Liver (tissue), 9 donors: ENCODE measurements around the gene RASGRF2. TPM values are rescaled to one million over a fixed set of nuclear protein-coding genes. Genes with fewer than 3 reads are reported as not detected.
"Not testable (repeated sequence)": the region's sequence is repeated elsewhere in the genome, so short reads cannot be mapped to it uniquely, and the experiment has no call there.

Source experiments
- DNase-seq: peaks from one replicate; pipeline ENCODE4 v3.0.0-alpha.2; 2017; ENCODE audit warnings: low spot score
- H3K27ac ChIP-seq, 2 donors: one replicate each; pipeline ENCODE4 v1.7.0; 2013; ENCODE audit warnings: inconsistent platforms in 2 of 2, low read length in 2 of 2, control low read depth in 1 of 2, low read depth in 1 of 2, mild to moderate bottlenecking in 1 of 2
- H3K27me3 ChIP-seq, 4 donors: one replicate each; pipeline versions ENCODE4 v1.6.1 to v1.7.0; 2013; ENCODE audit warnings: low read length in 3 of 4, inconsistent platforms in 1 of 4, mild to moderate bottlenecking in 1 of 4, moderate library complexity in 1 of 4; ENCODE audit not compliant: control insufficient read depth in 4 of 4, insufficient read depth in 4 of 4
- H3K36me3 ChIP-seq, 4 donors: one replicate each; pipeline versions ENCODE4 v1.6.1 to v1.7.0; 2013; ENCODE audit warnings: low read length in 3 of 4, mild to moderate bottlenecking in 3 of 4, low read depth in 1 of 4, moderate library complexity in 1 of 4; ENCODE audit not compliant: control insufficient read depth in 4 of 4, insufficient read depth in 3 of 4
- H3K4me1 ChIP-seq, 4 donors: one replicate each; pipeline versions ENCODE4 v1.6.1 to v1.7.0; 2013; ENCODE audit warnings: low read length in 3 of 4, mild to moderate bottlenecking in 3 of 4, moderate library complexity in 1 of 4; ENCODE audit not compliant: control insufficient read depth in 4 of 4, insufficient read depth in 4 of 4
- H3K4me3 ChIP-seq, 3 donors: one replicate each; pipeline versions ENCODE4 v1.6.1 to v1.7.0; 2013; ENCODE audit warnings: low read length in 3 of 3, control low read depth in 1 of 3, low read depth in 1 of 3, mild to moderate bottlenecking in 1 of 3
- H3K9ac ChIP-seq, 2 donors: one replicate each; pipeline ENCODE4 v1.7.0; 2013; ENCODE audit warnings: low read length in 2 of 2, mild to moderate bottlenecking in 2 of 2, moderate library complexity in 2 of 2, control low read depth in 1 of 2, low read depth in 1 of 2
- H3K9me3 ChIP-seq, 4 donors: one replicate each; pipeline versions ENCODE4 v1.6.1 to v1.7.0; 2013; ENCODE audit warnings: low read length in 3 of 4; ENCODE audit not compliant: control insufficient read depth in 4 of 4
- ATF3 ChIP-seq: IDR thresholded peaks from 2 replicates; pipeline ENCODE4 v1.6.1; 2016; ENCODE audit warnings: antibody characterized with exemption
- CTCF ChIP-seq: fragments of 150-350 bp; IDR thresholded peaks from 2 replicates; pipeline ENCODE4 v1.5.1; 2017; ENCODE audit warnings: improper control_type of control experiment, low read depth, low read length; ENCODE audit not compliant: missing input control
- FOXA1 ChIP-seq: IDR thresholded peaks from 2 replicates; pipeline ENCODE4 v1.6.1; 2016; ENCODE audit warnings: antibody characterized with exemption
- GABPA ChIP-seq, 2 donors: IDR thresholded peaks in 1 of 2; conservative IDR thresholded peaks in 1 of 2; 2 replicates each; pipeline ENCODE4 v1.6.1; 2016; ENCODE audit warnings: antibody characterized with exemption in 2 of 2, mild to moderate bottlenecking in 1 of 2, moderate library complexity in 1 of 2
- RAD21 ChIP-seq, 2 donors: IDR thresholded peaks; 2 replicates each; pipeline ENCODE4 v1.6.1; 2016; ENCODE audit warnings: antibody characterized with exemption in 2 of 2, mild to moderate bottlenecking in 2 of 2
- RXRA ChIP-seq, 2 donors: IDR thresholded peaks; 2 replicates each; pipeline ENCODE4 v1.6.1; 2017 to 2018; ENCODE audit warnings: antibody characterized with exemption in 2 of 2, mild to moderate bottlenecking in 1 of 2
- SP1 ChIP-seq: IDR thresholded peaks from 2 replicates; pipeline ENCODE4 v1.6.1; 2018; ENCODE audit warnings: antibody characterized with exemption, mild to moderate bottlenecking
- TAF1 ChIP-seq: conservative IDR thresholded peaks from 2 replicates; pipeline ENCODE4 v1.6.1; 2016; ENCODE audit warnings: antibody characterized with exemption, mild to moderate bottlenecking
- YY1 ChIP-seq: IDR thresholded peaks from 2 replicates; pipeline ENCODE4 v1.6.1; 2016; ENCODE audit warnings: antibody characterized with exemption, mild to moderate bottlenecking
- ZBTB33 ChIP-seq: IDR thresholded peaks from 2 replicates; pipeline ENCODE4 v1.6.1; 2016; ENCODE audit warnings: antibody characterized with exemption
- WGBS: extraction: QIAGEN DNeasy Blood & Tissue Kit; methylation state at CpG from one replicate; pipeline ENCODE4 v1.1.7; 2013; 5-methylcytosine and 5-hydroxymethylcytosine counted together
- polyA plus RNA-seq, 2 donors: library from polyadenylated mRNA; stranded (reverse) in 1 of 2; unstranded in 1 of 2; fragments of 200-250 nt in 1 of 2; fragments of >200 nt in 1 of 2; fragmentation: Nextera tagmentation in 1 of 2; extraction: Ambion mirVana in 1 of 2; gene quantifications; one replicate each; pipeline versions ENCODE4 v1.2.1 to v1.2.3, GENCODE V29; 2013 to 2015
- total RNA-seq, 2 donors: library from RNA; depleted of rRNA; stranded (reverse); fragments of >200 nt; gene quantifications; one replicate each; pipeline ENCODE4 v1.2.3, GENCODE V29; 2014
- donor health status: healthy.
- donor health status: healthy.
- donor health status: healthy.
- donor health status: healthy.
- donor health status: healthy.

Gene RASGRF2
- total and polyA plus RNA-seq, 4 donors: 0.12 to 3.3 (median 0.23) TPM

- no peak for DNase-seq
- Histone ChIP-seq H3K9ac (no peak overlapping the region), H3K27ac (no peak overlapping the region), H3K36me3 (peaks cover 0 to 3% (median 1%) of the 10 kb centered on the region in 4 donors), H3K4me1 (no peaks in the 10 kb centered on the region), H3K9me3 (no peaks in the 10 kb centered on the region), H3K4me3 (no peak overlapping the region), H3K27me3 (no peaks in the 10 kb centered on the region)
- no peak for TF ChIP-seq SP1
- no peak for TF ChIP-seq RAD21 (IDR thresholded peaks at IDR 0.05)
- no peak for TF ChIP-seq ATF3
- TF ChIP-seq TAF1: no peak
- TF ChIP-seq YY1: no peak
- TF ChIP-seq GABPA (IDR thresholded peaks at IDR 0.05 in 1 of 2, conservative IDR thresholded peaks at IDR 0.05 in 1 of 2): no peak
- WGBS: 98% methylated on average over 21 of the region's 21 CpGs
These were observed 294.9 kb downstream of the RASGRF2 start for GRCh38 chr5:81254886-81255559.

- H3K27me3 ChIP-seq: no peaks in the 10 kb centered on the region
- no peak overlapping the region for H3K9ac ChIP-seq
- TF ChIP-seq FOXA1 (no peak), ATF3 (no peak), SP1 (no peak), ZBTB33 (no peak)
- H3K4me3 ChIP-seq: no peak overlapping the region
- H3K27ac ChIP-seq: no peak overlapping the region
- H3K4me1 ChIP-seq: no peaks in the 10 kb centered on the region
- no peaks in the 10 kb centered on the region for H3K9me3 ChIP-seq
- H3K36me3 ChIP-seq: peaks cover 0 to 3% (median 1%) of the 10 kb centered on the region in 4 donors
- WGBS: 95% methylated on average over 1 of the region's 1 CpG
- no peak for DNase-seq
These were observed 296.6 kb downstream of the RASGRF2 start for GRCh38 chr5:81256766-81257165.

GRCh38 chr5:81262796-81263195, 302.6 kb downstream of the RASGRF2 start:
- not testable (repeated sequence) for H3K9ac ChIP-seq, H3K9me3 ChIP-seq, H3K36me3 ChIP-seq, H3K4me3 ChIP-seq, DNase-seq, H3K4me1 ChIP-seq, H3K27ac ChIP-seq, H3K27me3 ChIP-seq
- 97% methylated on average over 1 of the region's 1 CpG for WGBS

- Histone ChIP-seq H3K27ac (no peak overlapping the region), H3K36me3 (peaks cover 0 to 3% (median 0%) of the 10 kb centered on the region in 4 donors), H3K9ac (no peak overlapping the region), H3K4me3 (no peak overlapping the region), H3K4me1 (no peaks in the 10 kb centered on the region), H3K27me3 (no peaks in the 10 kb centered on the region), H3K9me3 (no peaks in the 10 kb centered on the region)
- no peak for DNase-seq
- TF ChIP-seq ATF3: no peak
- TF ChIP-seq CTCF: no peak
- TF ChIP-seq TAF1: no peak
- TF ChIP-seq RXRA (IDR thresholded peaks at IDR 0.05): no peak
- TF ChIP-seq FOXA1: no peak
- TF ChIP-seq ZBTB33: no peak
These were observed 304.9 kb downstream of the RASGRF2 start for GRCh38 chr5:81265101-81265500.
